BLaER1 (cell line): ENCODE results near the gene BCLAF1.

Experiments used
- H3K27ac ChIP-seq: shearing (Covaris generic); formaldehyde crosslinking; 2 replicates; pipeline ENCODE4 v1.8.1; 2022
- H3K27me3 ChIP-seq: shearing (Covaris generic); formaldehyde crosslinking; 2 replicates; pipeline ENCODE4 v1.8.1; 2022
- H3K36me3 ChIP-seq: shearing (Covaris generic); formaldehyde crosslinking; 2 replicates; pipeline ENCODE4 v1.8.1; 2022
- H3K4me1 ChIP-seq: shearing (Covaris generic); formaldehyde crosslinking; 2 replicates; pipeline ENCODE4 v1.8.1; 2022
- H3K4me2 ChIP-seq: shearing (Covaris generic); formaldehyde crosslinking; 2 replicates; pipeline ENCODE4 v1.8.1; 2022
- H3K4me3 ChIP-seq: shearing (Covaris generic); formaldehyde crosslinking; 2 replicates; pipeline ENCODE4 v1.8.1; 2022
- H3K9ac ChIP-seq: shearing (Covaris generic); formaldehyde crosslinking; 2 replicates; pipeline ENCODE4 v1.8.1; 2022
- H3K9me3 ChIP-seq: shearing (Covaris generic); formaldehyde crosslinking; 2 replicates; pipeline ENCODE4 v1.8.1; 2022
- H4K20me1 ChIP-seq: shearing (Covaris generic); formaldehyde crosslinking; 2 replicates; pipeline ENCODE4 v1.8.1; 2022
- Cebpa-rat ChIP-seq: shearing (Covaris generic); IDR thresholded peaks from 2 replicates; pipeline ENCODE4 v1.8.1; 2022

BCLAF1 gene

GRCh38 chr6:136284909-136285308 is 4.7 kb downstream of the BCLAF1 start:
- no peak overlapping the region for H3K27ac ChIP-seq
- peaks cover 93% of the 10 kb centered on the region for H4K20me1 ChIP-seq
- TF ChIP-seq Cebpa-rat: no peak
- no peaks in the 10 kb centered on the region for H3K9me3 ChIP-seq
- no peak overlapping the region for H3K4me3 ChIP-seq
- H3K4me1 ChIP-seq: peaks cover 55% of the 10 kb centered on the region
- H3K9ac ChIP-seq: no peak overlapping the region
- no peaks in the 10 kb centered on the region for H3K27me3 ChIP-seq
- peak overlapping the region; percentile 95 for H3K4me2 ChIP-seq
- peaks cover 43% of the 10 kb centered on the region for H3K36me3 ChIP-seq

GRCh38 chr6:136282906-136283305 is 6.7 kb downstream of the BCLAF1 start:
- Histone ChIP-seq H3K27me3 (no peaks in the 10 kb centered on the region), H3K36me3 (peaks cover 61% of the 10 kb centered on the region), H4K20me1 (peaks cover 100% of the 10 kb centered on the region), H3K4me2 (peak overlapping the region; percentile 18; the same call in 1 of the 2 replicates), H3K27ac (no peak overlapping the region), H3K9me3 (no peaks in the 10 kb centered on the region), H3K4me1 (peaks cover 50% of the 10 kb centered on the region), H3K9ac (no peak overlapping the region), H3K4me3 (no peak overlapping the region)
- TF ChIP-seq Cebpa-rat: no peak

DNA sequence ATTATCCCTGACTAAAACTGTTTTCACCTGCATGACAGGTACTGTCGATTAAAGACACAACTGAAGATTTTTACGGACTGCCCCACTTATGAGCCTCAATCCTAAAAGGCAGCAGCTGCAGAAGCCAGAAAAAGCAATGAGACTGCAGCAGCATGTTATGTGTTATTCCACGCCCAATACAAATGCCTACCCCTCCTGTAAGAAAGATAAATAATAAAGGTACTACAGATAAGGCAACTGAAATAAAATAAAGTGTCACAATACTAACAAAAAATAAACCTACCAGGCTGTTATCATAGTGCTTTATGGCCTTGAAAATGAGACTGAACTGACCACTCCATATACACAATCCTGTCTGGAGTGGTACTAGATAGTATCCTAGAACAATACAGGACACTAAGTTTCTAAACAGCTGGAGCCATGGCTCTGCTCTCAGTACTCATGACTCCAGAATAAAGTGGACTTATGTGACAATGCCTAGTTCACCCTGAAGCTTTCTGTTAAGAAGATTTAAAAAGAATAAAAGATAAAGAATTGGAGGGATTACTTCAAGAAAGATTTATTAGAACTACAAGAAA is 9.5 kb downstream of the BCLAF1 start:
- no peak overlapping the region for H3K9ac ChIP-seq
- H3K9me3 ChIP-seq: no peaks in the 10 kb centered on the region
- no peak overlapping the region for H3K27ac ChIP-seq
- no peaks in the 10 kb centered on the region for H3K27me3 ChIP-seq
- no peak overlapping the region for H3K4me3 ChIP-seq
- peaks cover 98% of the 10 kb centered on the region for H4K20me1 ChIP-seq
- no peak overlapping the region for H3K4me2 ChIP-seq
- peaks cover 22% of the 10 kb centered on the region for H3K4me1 ChIP-seq
- TF ChIP-seq Cebpa-rat: no peak
- H3K36me3 ChIP-seq: peaks cover 63% of the 10 kb centered on the region

DNA sequence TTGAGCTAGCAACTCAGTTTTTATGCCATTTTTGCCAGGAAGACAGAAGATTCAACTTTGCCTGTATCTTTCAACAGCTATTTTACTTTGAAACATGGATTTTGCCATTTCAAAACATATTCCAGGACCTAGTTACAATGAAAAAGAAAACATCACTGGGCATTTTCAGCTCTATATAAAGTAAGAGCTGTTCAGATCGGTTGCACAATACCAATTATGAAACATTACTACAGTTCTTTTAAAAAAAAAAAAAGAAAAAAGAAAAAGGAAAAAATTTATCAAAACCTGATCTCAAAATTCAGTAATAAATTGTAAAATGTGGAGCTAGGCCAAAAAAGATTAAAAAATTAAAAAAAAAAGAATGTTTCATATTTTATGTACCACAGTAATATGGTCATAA is 15.6 kb downstream of the BCLAF1 start:
- H3K27ac ChIP-seq: no peak overlapping the region
- H3K9me3 ChIP-seq: no peaks in the 10 kb centered on the region
- H3K4me2 ChIP-seq: no peak overlapping the region
- TF ChIP-seq Cebpa-rat: no peak
- H3K9ac ChIP-seq: no peak overlapping the region
- no peak overlapping the region for H3K4me3 ChIP-seq
- no peaks in the 10 kb centered on the region for H3K4me1 ChIP-seq
- H3K36me3 ChIP-seq: peaks cover 85% of the 10 kb centered on the region
- no peaks in the 10 kb centered on the region for H3K27me3 ChIP-seq
- H4K20me1 ChIP-seq: peaks cover 98% of the 10 kb centered on the region

- H3K27ac ChIP-seq: no peak overlapping the region
- no peaks in the 10 kb centered on the region for H3K9me3 ChIP-seq
- TF ChIP-seq Cebpa-rat: no peak
- no peaks in the 10 kb centered on the region for H3K27me3 ChIP-seq
- no peak overlapping the region for H3K4me2 ChIP-seq
- H3K4me1 ChIP-seq: no peaks in the 10 kb centered on the region
- peaks cover 96% of the 10 kb centered on the region for H3K36me3 ChIP-seq
- H4K20me1 ChIP-seq: peaks cover 98% of the 10 kb centered on the region
- H3K4me3 ChIP-seq: no peak overlapping the region
- H3K9ac ChIP-seq: no peak overlapping the region
Measured at GRCh38 chr6:136265101-136265500, 24.5 kb downstream of the BCLAF1 start.

- Histone ChIP-seq H3K9me3 (no peaks in the 10 kb centered on the region), H3K27me3 (no peaks in the 10 kb centered on the region), H3K36me3 (peaks cover 99% of the 10 kb centered on the region), H4K20me1 (peaks cover 98% of the 10 kb centered on the region), H3K27ac (no peak overlapping the region), H3K4me3 (no peak overlapping the region), H3K4me1 (no peaks in the 10 kb centered on the region), H3K4me2 (no peak overlapping the region), H3K9ac (no peak overlapping the region)
- no peak for TF ChIP-seq Cebpa-rat
Measured at GRCh38 chr6:136262940-136263339, 26.7 kb downstream of the BCLAF1 start.

GRCh38 chr6:136254851-136255466 is 34.7 kb downstream of the BCLAF1 start:
- peaks cover 39% of the 10 kb centered on the region for H3K36me3 ChIP-seq

DNA sequence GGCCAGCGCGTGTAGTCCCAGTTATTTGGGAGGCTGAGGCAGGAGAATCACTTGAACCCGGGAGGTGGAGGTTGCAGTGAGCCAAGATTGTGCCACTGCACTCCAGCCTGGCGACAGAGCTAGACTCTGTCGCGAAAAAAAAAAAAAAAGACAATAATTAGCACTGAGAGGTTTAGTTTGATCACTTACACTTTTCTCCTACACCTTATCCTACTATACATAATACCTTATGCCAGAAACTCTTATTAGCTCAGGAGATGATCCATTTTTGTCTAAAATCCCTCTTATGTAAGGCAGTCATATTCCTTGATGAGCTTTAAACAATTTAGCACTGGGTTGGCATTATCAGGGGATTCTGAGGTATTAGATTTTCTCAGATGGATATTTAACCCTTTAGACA is 35.9 kb downstream of the BCLAF1 start:
- Histone ChIP-seq H3K4me3 (no peak overlapping the region), H3K36me3 (peaks cover 27% of the 10 kb centered on the region), H3K9ac (no peak overlapping the region), H3K27ac (no peak overlapping the region), H3K4me1 (peaks cover 18% of the 10 kb centered on the region), H3K4me2 (no peak overlapping the region), H4K20me1 (peaks cover 40% of the 10 kb centered on the region), H3K9me3 (no peaks in the 10 kb centered on the region), H3K27me3 (no peaks in the 10 kb centered on the region)
- no peak for TF ChIP-seq Cebpa-rat

More at GRCh38 chr6:136254851-136255466, 34.7 kb downstream of the BCLAF1 start:
- no peak overlapping the region for H3K9ac ChIP-seq
- H3K4me2 ChIP-seq: no peak overlapping the region
- H3K9me3 ChIP-seq: no peaks in the 10 kb centered on the region
- H3K27ac ChIP-seq: no peak overlapping the region
- no peaks in the 10 kb centered on the region for H3K27me3 ChIP-seq
- H3K4me3 ChIP-seq: no peak overlapping the region
- H4K20me1 ChIP-seq: peaks cover 52% of the 10 kb centered on the region
- TF ChIP-seq Cebpa-rat: no peak
- peaks cover 8% of the 10 kb centered on the region for H3K4me1 ChIP-seq

DNA sequence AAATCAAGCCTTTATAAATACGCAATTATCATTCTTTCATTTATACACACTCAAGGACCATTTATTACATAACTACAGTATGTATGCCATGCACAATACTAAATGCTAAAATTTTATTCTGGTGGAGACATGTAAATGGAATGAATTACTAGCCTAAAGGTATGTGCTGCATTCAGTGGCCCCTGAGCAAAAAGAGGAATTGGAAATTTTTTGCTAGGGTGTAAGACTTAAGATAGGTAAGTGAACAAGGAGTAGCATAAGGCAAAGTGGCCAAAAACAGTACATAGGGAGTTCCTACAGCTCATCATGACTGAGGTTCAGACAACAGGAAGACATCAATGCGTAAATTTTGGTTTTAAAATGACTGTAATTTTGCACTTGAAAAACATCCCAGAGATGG is 37.2 kb downstream of the BCLAF1 start:
- peaks cover 26% of the 10 kb centered on the region for H3K36me3 ChIP-seq
- no peaks in the 10 kb centered on the region for H3K27me3 ChIP-seq
- no peaks in the 10 kb centered on the region for H3K9me3 ChIP-seq
- H3K4me3 ChIP-seq: no peak overlapping the region
- H3K9ac ChIP-seq: no peak overlapping the region
- H3K27ac ChIP-seq: no peak overlapping the region
- no peak for TF ChIP-seq Cebpa-rat
- peaks cover 21% of the 10 kb centered on the region for H3K4me1 ChIP-seq
- no peak overlapping the region for H3K4me2 ChIP-seq
- H4K20me1 ChIP-seq: peaks cover 27% of the 10 kb centered on the region; the same call in 1 of the 2 replicates

- Histone ChIP-seq H3K9me3 (no peaks in the 10 kb centered on the region), H3K36me3 (peaks cover 27% of the 10 kb centered on the region), H3K27me3 (no peaks in the 10 kb centered on the region), H3K9ac (no peak overlapping the region), H3K4me3 (peak overlapping the region; percentile 87; the same call in 1 of the 2 replicates), H3K4me2 (peak overlapping the region; percentile 89), H3K27ac (no peak overlapping the region), H3K4me1 (peaks cover 21% of the 10 kb centered on the region), H4K20me1 (peaks cover 23% of the 10 kb centered on the region; the same call in 1 of the 2 replicates)
- no peak for TF ChIP-seq Cebpa-rat
Measured at GRCh38 chr6:136251394-136251793, 38.3 kb downstream of the BCLAF1 start.
